Esophagus mucosa (tissue), 1 donor: Measurements from ENCODE around the gene RAB15. TPM values are rescaled to one million over a fixed set of nuclear protein-coding genes. Genes with fewer than 3 reads are reported as not detected.

Experiments
- ATAC-seq: fragments of 200-7000 bp; cut with Tn5 transposase; one replicate; pipeline ENCODE4 v1.9.1; 2020
- total RNA-seq: library from RNA; stranded (reverse); gene quantifications from one replicate; pipeline ENCODE4 v1.2.4, GENCODE V29; 2023
- donor health status: DM: yes; HTN: yes; CAD: no.

RAB15 gene
- total RNA-seq, 1 donor from 2014 or later = 1.8 TPM

DNA sequence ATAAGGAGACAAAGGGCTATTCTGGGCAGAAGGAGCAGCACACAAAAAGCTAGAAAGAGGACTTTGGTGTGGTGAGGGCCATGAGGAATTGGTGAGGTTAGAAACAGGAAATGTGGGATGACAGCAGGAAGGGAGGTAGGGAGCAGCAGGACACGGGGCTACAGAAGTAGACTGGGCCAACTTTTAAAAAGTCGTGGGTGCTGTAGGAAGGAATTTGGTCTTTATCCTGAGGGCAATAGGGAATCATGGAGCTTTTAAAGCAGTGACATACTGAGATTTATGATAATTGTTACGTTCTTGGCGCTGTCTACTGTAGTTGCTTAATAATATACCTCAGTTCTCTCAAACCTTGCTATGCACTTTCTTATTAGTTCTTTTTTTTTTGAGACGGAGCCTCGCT, 66.1 kb downstream of the RAB15 start:
- ATAC-seq = no peak

DNA sequence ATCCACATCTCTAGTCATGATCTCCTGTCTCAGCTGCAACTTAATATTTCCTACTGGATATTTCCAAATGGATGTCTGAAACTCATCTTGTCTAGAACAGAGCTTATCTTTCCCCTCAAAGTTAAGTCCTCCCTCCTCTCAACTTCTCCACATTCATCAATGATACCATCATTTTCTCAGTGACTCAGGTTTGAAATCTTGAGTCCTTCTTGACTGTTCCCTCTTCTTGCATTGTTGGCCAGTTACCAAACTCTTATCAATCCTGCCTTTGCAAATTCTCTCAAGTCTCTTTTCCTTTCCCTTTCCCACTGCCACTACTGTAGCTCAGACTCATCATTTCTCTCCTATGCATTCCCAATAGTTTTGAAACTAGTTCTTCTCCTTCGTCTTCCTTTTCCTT, 72.2 kb downstream of the RAB15 start:
- ATAC-seq = no peak

Other genes with a start within 250 kb of the RAB15 start
- gene SPTB, start 92.4 kb downstream of the RAB15 start, total RNA-seq = 0.08 TPM
- gene CHURC1, start 57.9 kb downstream of the RAB15 start, total RNA-seq = 38.6 TPM
- 68.1 TPM for gene GPX2, start 29.6 kb downstream of the RAB15 start, total RNA-seq
- gene FNTB, start 14.6 kb upstream of the RAB15 start, total RNA-seq = 22.6 TPM
- 90.8 TPM for gene MAX, start 130.2 kb upstream of the RAB15 start, total RNA-seq